GM19463 (cell line): Measurements from ENCODE around the gene PDLIM3.
"Not testable (repeated sequence)": the region's sequence is repeated elsewhere in the genome, so short reads cannot be mapped to it uniquely, and the experiment has no call there.

Experiments
- ATAC-seq: cut with Tn5 transposase; IDR thresholded peaks from one replicate; pipeline ENCODE4 v1.9.1; 2021; ENCODE audit warnings: mild to moderate bottlenecking, moderate library complexity; ENCODE audit not compliant: unreplicated experiment

Gene PDLIM3

GRCh38 chr4:185554365-185555126 lies 19.2 kb upstream of the PDLIM3 start:
- ATAC-seq, result no peak

- ATAC-seq, result no peak
Observed at GRCh38 chr4:185552254-185552653, 16.9 kb upstream of the PDLIM3 start.

DNA sequence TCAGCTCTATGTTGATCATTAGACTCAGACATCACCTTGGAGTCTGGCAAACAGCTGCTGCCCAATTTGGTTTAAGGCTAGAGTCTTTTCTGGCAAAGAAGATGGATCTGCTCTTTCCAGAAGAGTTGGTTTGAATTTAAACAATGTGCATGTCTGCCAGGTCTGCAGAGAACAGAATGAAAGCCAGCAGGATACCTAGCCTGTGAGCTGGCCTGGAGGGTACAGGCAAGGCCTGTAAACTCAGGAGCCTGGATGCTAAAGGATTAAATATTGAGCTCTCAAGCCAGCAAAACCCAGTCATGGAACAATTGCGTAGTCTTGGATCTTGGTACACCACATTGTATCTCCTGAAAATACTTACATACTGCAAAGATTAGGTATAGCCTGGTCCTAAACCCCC lies 15.6 kb upstream of the PDLIM3 start:
- no peak for ATAC-seq

DNA sequence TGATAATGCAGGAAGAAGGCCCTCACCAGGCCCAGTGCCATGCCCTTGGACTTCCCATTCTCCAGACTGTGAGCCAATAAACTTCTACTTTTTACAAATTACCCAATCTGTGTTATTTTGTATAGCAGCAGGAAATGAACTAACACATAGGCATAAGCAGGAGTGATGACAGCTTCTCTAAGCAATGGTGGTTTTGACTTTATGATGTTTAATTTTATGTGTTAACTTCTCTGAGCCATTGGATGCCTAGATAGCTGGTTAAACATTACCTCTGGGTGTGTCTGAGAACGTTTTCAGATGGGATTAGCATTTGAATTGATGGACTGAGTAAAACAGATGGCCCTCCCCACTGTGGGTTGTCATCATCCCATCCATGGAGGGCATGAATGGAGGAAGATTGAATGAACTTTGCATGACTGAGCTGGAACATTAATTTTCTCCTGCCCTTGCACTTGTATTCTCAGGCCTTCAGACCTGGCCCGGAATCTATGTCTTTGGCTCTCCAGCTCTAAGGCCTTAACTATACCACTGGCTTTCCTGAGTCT lies 13.9 kb upstream of the PDLIM3 start:
- ATAC-seq, result no peak

DNA sequence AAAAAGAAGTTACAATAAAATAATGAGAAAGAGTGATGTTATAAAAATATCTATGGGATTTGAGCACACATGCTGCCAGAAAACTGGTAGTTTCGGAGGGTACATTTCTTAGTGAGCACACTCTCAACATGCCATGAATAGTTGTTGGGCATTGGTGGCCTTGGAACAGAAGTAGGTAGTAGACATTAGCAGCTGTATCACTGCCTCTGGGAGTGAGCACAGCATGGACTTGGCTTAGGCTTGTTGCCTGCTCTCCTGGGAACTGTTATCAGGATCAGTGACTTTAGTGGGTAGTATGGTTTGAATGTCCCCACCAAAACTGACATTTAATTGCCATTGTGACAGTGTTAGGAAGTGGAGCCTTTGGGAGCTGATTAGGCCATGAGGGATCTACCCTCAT lies 13.3 kb upstream of the PDLIM3 start:
- no peak for ATAC-seq

GRCh38 chr4:185546335-185546734 lies 11.0 kb upstream of the PDLIM3 start:
- ATAC-seq, result no peak

DNA sequence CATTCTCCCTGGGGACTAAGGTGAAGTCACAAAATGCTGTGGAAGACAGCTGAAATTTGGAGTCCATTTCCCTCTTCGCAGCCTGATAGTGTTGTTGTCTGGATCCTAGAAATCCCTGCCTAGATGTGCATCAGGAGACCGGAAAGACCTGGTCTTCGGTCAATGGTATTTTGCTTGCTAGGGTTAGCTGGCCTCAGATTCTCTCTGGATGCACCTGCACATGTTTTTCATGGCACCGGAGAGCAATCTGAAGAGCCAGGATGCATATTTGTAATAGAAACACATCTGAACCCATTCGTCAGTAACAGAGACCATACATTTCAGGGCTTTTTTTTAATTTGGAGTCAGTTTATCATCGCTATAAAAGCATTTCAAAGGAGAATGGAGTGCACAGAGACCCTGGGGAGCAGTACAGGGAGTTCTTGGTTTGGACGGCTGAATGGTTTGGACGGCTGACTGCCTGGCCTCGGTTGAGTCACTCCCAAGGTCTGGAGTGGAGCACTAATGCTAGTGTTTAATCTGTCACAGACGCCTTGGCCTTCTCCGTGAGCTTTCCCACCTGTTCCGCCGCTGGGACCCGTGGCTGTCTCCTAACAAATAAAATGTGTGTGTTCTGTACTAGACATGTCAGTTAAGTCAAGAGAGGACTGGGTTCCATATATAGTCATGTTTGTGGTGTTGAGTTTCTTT lies 7.5 kb upstream of the PDLIM3 start:
- no peak for ATAC-seq

DNA sequence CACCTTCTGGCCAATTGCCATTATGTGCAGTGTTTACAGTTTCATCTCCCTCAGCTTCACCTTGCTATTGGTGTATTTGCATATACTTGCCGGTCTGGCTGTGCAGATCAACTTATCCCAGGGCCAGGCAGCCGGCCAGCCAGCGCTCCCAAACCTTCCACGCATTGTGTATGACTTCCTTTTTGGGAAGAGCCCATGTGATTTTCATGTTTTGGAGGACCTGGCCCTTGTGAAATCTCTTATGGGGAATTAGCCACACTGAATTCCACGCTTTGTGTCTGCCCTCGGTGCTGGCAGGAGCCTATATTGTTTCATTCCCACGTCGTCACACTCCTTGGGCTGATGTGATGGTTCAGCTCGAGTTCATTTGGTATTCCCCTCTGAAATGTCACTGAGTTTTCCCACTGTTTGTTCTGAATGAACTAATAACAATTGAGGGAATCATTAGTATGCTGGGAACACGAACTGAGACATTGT lies 6.0 kb upstream of the PDLIM3 start:
- no peak for ATAC-seq

GRCh38 chr4:185540487-185541120 lies 5.3 kb upstream of the PDLIM3 start:
- ATAC-seq, result no peak

GRCh38 chr4:185540040-185540439 lies 4.7 kb upstream of the PDLIM3 start:
- no peak for ATAC-seq

- no peak for ATAC-seq
Observed at GRCh38 chr4:185538806-185539205, 3.5 kb upstream of the PDLIM3 start.

DNA sequence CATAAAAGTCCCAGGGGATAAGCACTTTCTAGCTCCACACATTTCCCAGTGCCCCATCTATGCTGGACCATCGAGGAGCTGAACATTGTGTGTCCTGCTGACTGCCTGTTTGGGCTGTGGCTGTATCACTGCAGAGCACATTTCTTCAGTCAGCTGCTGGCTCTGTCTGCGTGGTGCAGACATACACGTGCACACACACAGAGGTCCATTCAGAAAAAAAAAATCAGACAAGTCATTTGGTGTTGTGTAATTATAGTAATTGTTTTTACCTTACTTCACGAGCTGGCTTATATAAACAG lies 1.1 kb upstream of the PDLIM3 start:
- no peak for ATAC-seq

DNA sequence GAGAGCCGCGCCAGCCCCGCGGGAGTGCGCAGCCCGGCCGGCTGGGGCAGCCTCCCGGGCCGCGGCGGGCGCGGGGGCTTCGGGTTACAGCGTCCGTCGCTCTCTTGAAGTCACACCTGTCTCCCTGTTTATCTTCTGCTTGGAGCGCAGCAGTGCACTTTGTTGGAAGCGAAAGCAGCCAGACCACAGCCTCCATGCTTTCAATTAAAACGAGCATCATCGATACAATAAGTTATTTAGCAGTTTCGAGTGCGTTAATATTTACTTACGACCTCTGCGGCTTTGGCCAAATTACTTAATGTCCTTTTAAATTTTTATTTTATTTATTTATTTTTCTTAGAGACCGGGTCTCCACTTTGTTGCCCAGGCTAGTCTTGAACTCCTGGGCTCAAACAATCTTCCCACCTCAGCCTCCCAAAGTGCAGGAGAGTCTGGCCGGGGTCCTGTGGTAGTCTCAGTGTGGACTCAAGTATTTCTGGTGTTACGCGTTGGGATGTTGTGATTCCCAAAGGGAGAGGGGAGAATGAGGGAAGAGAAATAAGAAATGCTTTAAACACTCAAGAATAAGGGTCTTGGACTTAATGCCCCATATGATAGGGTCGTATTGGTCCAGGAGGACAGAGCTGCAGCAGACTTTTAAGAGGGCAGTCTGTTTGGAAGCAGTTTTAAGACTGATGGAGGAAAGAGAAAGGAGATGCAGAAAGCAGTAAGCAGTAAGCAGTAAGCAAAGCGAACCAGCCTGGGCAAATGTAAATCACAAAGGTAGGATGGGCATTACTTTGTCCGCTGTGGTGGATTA lies 504 bp upstream of the PDLIM3 start:
- no peak for ATAC-seq

DNA sequence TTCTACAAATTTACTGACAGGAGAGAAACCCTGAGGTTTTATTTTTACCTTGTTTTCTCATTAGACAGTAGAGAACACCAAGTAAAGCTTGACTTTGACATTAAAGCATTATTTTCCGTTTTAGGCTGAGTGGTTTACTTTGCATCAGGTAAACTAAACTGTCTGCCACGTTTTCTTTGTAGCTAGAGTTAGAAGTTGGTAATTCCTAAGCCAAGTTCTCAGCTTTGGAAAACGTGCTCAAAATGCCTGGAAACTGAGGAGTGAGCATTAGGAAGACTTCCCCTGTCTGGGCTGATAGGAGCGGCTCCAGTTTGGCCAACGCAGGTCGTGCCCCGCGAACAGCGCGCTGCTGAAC lies 819 bp downstream of the PDLIM3 start:
- no peak for ATAC-seq

GRCh38 chr4:185532795-185533324 lies 2.4 kb downstream of the PDLIM3 start:
- ATAC-seq, result no peak

GRCh38 chr4:185532293-185532692 lies 3.0 kb downstream of the PDLIM3 start:
- no peak for ATAC-seq

- not testable (repeated sequence) for ATAC-seq
Observed at GRCh38 chr4:185531654-185532053, 3.7 kb downstream of the PDLIM3 start.

GRCh38 chr4:185529413-185529812 lies 5.9 kb downstream of the PDLIM3 start:
- no peak for ATAC-seq

- ATAC-seq, result no peak
Observed at GRCh38 chr4:185524888-185525863, 10.1 kb downstream of the PDLIM3 start.

GRCh38 chr4:185523862-185524261 lies 11.4 kb downstream of the PDLIM3 start:
- no peak for ATAC-seq
